ENCODE data around the gene EPB41L5. TPM values are rescaled to one million over a fixed set of nuclear protein-coding genes. Genes with fewer than 3 reads are reported as not detected.

EPB41L5 gene
- total RNA-seq, 1 donor from 2014 or later = 84.0 TPM

- Histone ChIP-seq H3K27ac (no peak overlapping the region), H3K9ac (no peak overlapping the region), H3K4me1 (peaks cover 3% of the 10 kb centered on the region), H2AFZ (replicated peaks) (no peak overlapping the region), H3F3A (ENCODE audit: low read depth) (peaks cover 3% of the 10 kb centered on the region), H3K4me2 (no peak overlapping the region), H3K79me2 (ENCODE audit: low read depth) (no peaks in the 10 kb centered on the region), H3K27me3 (no peaks in the 10 kb centered on the region), H4K20me1 (ENCODE audit: low read depth) (no peaks in the 10 kb centered on the region), H3K9me3 (ENCODE audit: low read depth) (no peaks in the 10 kb centered on the region), H3K4me3 (no peak overlapping the region), H3K36me3 (no peaks in the 10 kb centered on the region)
- Mint-ChIP-seq H3K27me3 (ENCODE audit: insufficient read depth, low read depth) (no peaks in the 10 kb centered on the region), H3K4me1 (peaks cover 5% of the 10 kb centered on the region), H3K36me3 (no peaks in the 10 kb centered on the region), H3K9me3 (no peaks in the 10 kb centered on the region), H3K27ac (no peak overlapping the region), H3K4me3 (no peak overlapping the region)
- no peak for DNase-seq (ENCODE audit: low spot score)
- no peak for TF ChIP-seq EZH2 (IDR thresholded peaks at IDR 0.05)
- TF ChIP-seq CTCF (IDR thresholded peaks at IDR 0.05) = no peak
- no peak for TF ChIP-seq EZH2phosphoT487 (IDR thresholded peaks at IDR 0.05)
Measured at GRCh38 chr2:120210270-120210693, 197.4 kb downstream of the EPB41L5 start.

- Histone ChIP-seq H3F3A (ENCODE audit: low read depth) (no peaks in the 10 kb centered on the region), H3K4me2 (no peak overlapping the region), H3K9me3 (ENCODE audit: low read depth) (no peaks in the 10 kb centered on the region), H3K4me3 (no peak overlapping the region), H3K27ac (no peak overlapping the region), H3K79me2 (ENCODE audit: low read depth) (peaks cover 18% of the 10 kb centered on the region), H3K27me3 (no peaks in the 10 kb centered on the region), H3K36me3 (no peaks in the 10 kb centered on the region), H3K4me1 (peaks cover 6% of the 10 kb centered on the region), H4K20me1 (ENCODE audit: low read depth) (no peaks in the 10 kb centered on the region), H3K9ac (no peak overlapping the region), H2AFZ (replicated peaks) (no peak overlapping the region)
- Mint-ChIP-seq H3K9me3 (peaks cover 25% of the 10 kb centered on the region), H3K27me3 (ENCODE audit: insufficient read depth, low read depth) (peaks cover 10% of the 10 kb centered on the region), H3K36me3 (peaks cover 33% of the 10 kb centered on the region), H3K4me3 (no peak overlapping the region), H3K27ac (no peak overlapping the region), H3K4me1 (peaks cover 13% of the 10 kb centered on the region)
- DNase-seq (ENCODE audit: low spot score) = no peak
- TF ChIP-seq CTCF (IDR thresholded peaks at IDR 0.05) (no peak), EZH2phosphoT487 (IDR thresholded peaks at IDR 0.05) (no peak), EZH2 (IDR thresholded peaks at IDR 0.05) (no peak)
Measured at GRCh38 chr2:120218181-120218580, 205.3 kb downstream of the EPB41L5 start.

GRCh38 chr2:120219291-120219690 is 206.4 kb downstream of the EPB41L5 start:
- H4K20me1 ChIP-seq (ENCODE audit: low read depth) = no peaks in the 10 kb centered on the region
- peaks cover 33% of the 10 kb centered on the region for H3K36me3 Mint-ChIP-seq
- no peak for DNase-seq (ENCODE audit: low spot score)
- peaks cover 19% of the 10 kb centered on the region for H3K4me1 Mint-ChIP-seq
- no peaks in the 10 kb centered on the region for H3K9me3 ChIP-seq (ENCODE audit: low read depth)
- TF ChIP-seq EZH2 (IDR thresholded peaks at IDR 0.05) (no peak), EZH2phosphoT487 (IDR thresholded peaks at IDR 0.05) (no peak), CTCF (IDR thresholded peaks at IDR 0.05) (no peak)
- no peak overlapping the region for H3K9ac ChIP-seq
- no peak overlapping the region for H3K27ac Mint-ChIP-seq
- peaks cover 6% of the 10 kb centered on the region for H3K4me1 ChIP-seq
- no peaks in the 10 kb centered on the region for H3F3A ChIP-seq (ENCODE audit: low read depth)
- no peak overlapping the region for H3K27ac ChIP-seq
- H3K9me3 Mint-ChIP-seq = peaks cover 25% of the 10 kb centered on the region
- H3K36me3 ChIP-seq = no peaks in the 10 kb centered on the region
- H3K4me2 ChIP-seq = no peak overlapping the region
- no peak overlapping the region for H3K4me3 Mint-ChIP-seq
- H3K27me3 Mint-ChIP-seq (ENCODE audit: insufficient read depth, low read depth) = peaks cover 10% of the 10 kb centered on the region
- H3K4me3 ChIP-seq = no peak overlapping the region
- H2AFZ ChIP-seq (replicated peaks) = no peak overlapping the region
- H3K79me2 ChIP-seq (ENCODE audit: low read depth) = peaks cover 18% of the 10 kb centered on the region
- H3K27me3 ChIP-seq = peaks cover 8% of the 10 kb centered on the region
